Middle frontal gyrus (tissue), 1 donor: Measurements from ENCODE around the gene MAL.

Experiments used
- DNase-seq: peaks from one replicate; pipeline ENCODE4 v3.0.0-alpha.2; 2015; ENCODE audit warnings: low spot score; ENCODE audit errors: extremely low spot score

MAL gene

DNA sequence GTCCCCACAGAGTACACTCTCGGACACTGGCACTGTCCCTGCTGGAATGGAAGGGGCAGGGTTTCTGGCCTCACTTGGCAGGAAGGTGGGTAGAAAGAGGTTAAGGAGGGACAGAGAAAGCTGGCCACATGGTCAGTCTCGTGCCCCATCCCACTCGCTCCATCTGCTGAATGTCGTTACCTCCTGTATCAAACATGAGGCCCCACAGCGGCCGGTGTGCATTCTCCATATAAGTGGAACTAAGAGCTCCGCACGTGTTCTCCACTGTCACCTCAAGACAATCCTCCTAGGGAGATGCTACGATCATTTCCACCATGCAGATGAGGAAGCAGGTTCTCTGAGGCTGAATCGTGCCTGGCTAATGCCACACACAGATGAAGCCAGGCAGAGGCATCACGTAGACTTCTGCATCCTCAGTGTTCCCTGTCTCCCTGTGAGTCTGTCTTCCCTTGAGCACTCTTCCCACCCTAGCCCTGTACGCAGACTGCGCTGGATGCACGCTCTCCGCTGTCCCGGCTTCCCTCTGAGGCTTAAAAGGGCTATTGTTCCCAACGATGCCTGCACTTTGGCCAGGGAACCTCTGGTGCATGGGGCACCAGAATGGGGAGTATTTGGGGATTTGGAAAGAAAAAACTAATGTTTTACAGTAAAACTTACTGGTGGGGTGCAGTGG lies 35.1 kb downstream of the MAL start:
- DNase-seq: no peak

DNA sequence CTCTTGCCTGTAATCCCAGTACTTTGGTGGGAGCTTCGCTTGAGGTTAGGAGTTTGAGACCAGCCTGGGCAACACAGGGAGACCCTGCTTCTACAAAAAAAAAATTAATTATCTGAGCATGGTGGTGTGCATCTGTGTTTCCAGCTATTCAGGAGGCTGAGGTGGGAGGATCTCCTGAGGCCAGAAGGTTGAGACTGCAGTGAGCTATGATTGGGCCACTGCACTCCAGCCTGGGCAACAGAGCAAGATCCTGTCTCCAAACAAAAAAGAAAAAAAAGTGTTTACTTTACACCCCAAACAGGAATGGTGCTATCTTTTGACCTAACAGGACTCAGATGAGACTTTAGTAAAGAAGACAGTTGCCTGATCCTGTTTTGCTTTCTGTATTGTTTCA lies 35.6 kb downstream of the MAL start:
- DNase-seq: no peak

DNA sequence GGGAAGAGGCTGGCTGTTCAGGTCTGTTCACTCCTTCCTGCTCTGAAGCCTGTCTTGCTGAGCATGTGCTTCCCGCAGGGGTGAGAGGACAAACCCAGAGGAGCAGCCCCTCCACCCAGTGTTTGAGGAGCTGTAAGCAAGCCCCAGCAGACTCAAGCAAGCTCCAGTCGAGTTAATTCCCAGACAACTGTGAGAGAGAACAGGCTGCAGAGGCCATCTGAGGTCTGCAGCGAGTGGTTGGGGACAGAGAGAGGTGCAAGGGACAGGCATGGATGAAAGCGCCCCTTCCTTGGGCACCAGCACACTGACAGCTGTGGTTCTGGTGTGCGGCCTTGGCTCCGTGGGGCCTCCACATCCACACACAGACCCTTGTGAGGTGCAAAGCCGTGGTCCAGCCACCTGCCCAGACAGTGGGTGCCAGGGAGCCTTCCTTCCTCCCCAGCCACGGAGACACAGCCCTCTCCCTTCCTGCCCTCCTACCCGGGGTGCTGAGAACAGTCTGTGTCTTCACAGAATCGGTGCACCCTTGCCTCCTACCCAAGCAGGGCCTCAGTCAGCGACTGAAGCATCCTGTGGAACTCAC lies 36.2 kb downstream of the MAL start:
- no peak for DNase-seq

DNA sequence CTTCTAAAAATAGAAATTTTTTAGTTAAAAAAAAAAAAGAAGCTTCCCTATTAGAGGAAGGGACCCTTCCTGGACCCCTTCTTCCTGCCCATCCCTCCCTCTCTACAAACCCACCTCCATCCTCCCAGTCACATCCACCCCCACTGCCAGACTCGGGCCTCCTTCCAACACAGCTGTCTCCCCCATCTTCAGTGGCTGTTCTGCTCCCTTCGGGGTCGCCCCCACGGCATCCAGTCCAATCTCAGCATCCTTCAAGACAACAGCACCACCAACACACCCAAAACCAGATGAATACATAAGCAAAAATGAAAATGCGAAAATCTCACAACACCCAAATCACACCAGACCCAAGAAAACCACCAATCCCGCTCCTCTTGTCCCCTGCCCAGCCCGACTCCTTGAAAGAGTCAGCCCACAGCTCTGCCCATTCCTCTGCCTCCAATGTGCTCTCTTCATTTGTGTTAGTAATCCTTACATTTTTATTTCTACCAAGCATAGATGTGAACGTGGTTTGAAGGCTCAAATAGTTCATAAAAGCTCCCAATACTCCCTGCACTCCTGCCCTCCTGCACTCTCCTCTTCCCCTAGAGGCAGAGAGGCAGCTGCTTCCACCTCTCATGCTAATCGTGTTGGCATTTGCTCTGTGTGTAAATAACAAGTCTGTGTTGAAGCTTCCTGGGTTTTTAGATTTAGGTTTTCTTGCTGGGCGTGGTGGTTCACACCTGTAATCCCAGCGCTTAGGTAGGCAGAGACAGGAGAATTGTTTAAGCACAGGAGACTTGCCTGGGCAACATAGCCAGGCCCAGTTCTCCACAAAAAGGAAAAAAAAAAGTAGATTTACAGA lies 37.0 kb downstream of the MAL start:
- no peak for DNase-seq

DNA sequence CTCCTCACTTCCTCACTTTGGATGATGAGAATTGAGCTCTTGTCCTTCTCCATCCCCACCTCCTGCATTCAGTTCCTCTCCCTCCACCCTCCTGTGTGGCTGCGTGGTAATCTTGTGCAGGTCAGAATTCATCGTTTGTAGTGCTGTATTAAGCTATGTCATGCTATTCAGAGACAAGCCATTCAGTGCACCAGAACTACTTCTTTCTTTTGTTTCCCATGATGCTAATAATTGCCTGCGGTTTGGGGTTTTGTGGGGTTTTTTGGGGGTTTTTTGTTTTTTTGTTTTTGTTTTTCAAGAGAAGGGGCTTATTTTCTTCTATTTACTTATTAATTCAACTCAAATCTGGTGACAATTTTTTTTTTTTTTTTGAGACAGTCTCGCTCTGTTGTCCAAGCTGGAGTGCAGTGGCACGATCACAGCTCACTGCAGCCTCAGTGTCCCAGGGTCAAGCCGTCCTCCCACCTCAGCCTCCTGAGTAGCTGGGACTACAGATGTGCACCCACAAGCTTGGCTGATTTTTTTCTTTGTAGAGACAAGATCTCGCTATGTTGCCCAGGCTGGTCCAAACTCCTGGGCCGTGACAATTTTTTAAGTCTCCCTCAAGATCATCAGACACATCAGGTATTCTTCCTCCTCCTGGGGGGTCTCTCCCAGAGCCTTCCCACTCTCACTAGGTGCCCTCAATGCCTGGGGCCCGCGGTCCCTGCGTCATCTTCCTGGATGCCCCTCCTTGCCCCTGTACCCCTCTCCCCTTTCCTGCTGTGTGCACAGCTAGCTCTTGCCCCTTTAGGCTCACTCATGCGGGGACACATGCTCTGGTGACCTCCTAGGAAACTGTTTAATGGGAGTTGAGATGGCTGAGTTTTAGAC lies 37.8 kb downstream of the MAL start:
- no peak for DNase-seq

DNA sequence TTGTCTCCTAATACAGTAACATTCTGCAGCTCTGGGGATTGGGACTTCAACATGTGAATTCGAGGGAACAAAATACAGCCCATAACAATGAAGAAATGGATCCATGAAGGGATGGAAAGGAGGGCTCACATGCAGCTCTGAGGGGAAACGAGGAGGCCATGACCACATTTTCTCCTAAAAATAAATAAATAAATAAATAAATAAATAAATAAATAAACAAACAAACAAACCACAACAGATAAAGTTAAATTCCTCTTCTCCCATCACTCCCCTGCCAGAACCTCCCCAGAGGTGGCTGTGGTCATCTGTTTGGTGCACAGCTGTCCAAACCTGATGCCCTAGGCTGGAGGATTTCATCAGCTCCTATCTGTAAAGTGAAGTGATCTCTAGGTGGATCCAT lies 42.7 kb downstream of the MAL start:
- DNase-seq: no peak

DNA sequence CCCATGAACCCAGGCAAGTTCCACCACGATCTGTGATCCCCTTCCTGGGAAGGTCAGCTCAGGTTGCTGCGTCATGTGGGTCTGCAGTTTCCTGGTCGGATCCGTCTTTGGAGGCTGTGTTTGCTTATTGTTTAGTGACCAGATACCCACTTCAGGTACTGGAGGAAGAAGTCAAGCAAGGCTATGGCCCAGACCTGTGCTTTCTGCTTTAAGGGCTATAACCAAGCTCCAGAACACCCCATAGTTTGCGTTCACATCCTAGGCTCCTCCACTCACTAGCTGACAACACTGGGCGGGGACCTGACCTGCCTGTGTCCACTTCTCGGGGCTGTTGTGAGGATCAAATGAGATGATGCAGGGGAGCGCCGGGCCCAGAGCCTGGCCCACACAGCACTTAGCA lies 44.0 kb downstream of the MAL start:
- no peak for DNase-seq

DNA sequence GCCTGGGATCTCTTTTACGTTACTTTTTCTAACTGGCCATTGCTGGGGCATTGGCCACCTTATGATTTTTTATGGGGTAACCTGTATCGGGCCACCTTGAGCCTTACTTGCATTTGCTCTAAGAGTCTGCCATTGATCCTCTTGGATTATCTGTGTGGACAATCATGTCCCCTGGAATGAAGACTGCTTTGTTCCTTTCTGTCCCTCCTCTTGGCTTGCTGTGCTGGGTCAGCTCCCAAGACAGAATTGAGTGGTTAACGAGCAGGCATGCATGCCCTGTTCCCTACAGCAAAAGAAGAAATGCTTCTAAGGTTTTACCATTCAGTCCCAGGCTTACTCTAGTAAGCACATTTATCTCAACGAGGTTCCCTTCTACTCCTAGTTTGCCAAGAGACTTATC lies 46.3 kb downstream of the MAL start:
- no peak for DNase-seq

DNA sequence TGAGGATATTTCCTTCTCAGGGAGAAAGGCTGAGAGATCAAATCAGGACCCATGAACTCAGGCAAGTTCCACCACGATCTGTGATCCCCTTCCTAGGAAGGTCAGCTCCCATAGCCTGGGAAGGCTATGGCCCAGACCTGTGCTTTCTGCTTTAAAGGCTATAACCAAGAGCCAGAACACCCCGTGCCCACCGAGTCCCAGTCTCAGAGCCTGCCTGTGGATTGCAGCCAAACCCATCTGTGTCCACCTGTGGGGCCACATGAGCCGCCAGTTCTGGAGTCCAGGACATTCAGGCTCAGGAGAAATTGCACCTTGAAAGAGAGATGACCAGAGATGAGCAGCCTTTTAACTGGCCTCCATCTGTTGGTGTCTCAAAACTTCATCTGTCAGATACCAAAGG lies 46.9 kb downstream of the MAL start:
- no peak for DNase-seq

DNA sequence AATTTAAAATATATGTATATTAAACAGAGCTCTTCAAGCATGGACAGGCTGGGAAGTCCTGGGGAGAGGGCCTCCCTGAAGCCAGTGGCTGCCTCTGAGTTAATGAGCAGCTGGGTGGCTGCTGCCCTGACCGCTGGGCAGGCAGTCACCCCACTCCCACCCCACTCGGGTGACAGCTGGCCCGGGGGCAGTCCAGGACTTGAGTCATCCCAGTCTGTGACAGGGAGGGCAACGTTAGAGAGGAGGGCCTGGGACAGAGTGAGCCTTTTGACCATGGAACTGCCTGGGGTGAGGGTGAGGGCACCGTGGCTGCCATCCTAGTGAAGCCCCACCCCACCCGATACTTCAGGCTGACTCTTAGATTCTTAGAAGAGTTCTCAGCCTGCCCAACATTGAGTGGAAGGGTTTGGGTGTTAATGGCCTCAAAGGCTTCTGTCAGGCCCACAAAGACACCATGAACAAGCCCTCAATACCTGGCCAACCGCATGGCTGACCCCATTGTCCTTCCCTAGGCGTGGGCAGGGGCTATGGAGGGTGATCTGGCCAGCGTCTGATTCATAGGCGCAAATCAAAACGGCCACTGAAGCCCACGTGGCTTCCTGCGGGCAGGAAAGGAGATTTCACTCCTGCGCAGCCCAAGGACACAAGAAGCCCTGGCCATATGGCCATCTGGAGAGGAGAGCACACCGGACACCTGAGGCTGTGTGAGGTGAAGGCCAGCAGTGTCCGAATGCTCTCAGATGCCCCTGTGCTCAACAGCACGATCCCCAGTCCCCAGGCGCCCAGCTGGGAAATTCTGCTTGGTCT lies 48.6 kb downstream of the MAL start:
- DNase-seq: no peak

DNA sequence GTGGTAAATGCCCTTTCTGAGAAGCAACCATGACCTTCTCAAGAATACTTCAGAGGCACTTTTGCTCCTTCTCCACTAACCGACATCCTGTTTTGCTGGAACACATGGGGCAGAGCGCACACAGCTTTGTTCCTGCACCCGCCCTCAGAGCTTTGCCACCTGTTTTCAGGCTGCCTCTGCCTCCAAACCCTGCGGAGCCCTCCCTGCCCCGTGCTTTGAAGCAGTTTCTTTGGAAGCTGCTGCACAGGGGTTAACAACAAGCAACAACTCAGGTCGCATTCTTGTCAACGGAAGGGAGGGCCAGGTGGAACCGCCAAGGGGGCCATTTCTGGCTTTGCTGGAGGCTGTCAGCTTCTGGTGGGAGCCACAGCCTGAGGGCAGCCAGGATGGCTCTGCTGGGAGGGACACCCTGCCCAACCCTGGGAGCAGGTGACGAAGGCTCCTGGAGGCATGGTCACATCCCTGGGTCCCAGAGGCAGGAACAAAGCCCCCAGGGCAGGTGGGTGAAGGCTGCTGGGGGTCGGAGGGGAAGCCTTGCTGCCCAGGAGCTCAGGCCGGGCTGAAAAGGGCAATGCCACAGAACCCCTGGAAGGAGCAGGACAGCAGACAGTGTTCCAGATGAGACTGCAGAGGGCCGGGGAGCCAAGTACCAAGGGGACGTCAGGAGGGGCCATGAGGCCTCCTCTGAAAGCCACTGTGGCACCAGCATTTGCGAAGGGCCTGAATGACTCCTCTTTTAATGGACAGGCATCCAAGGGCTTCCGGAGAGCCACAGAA lies 49.3 kb downstream of the MAL start:
- DNase-seq: no peak

DNA sequence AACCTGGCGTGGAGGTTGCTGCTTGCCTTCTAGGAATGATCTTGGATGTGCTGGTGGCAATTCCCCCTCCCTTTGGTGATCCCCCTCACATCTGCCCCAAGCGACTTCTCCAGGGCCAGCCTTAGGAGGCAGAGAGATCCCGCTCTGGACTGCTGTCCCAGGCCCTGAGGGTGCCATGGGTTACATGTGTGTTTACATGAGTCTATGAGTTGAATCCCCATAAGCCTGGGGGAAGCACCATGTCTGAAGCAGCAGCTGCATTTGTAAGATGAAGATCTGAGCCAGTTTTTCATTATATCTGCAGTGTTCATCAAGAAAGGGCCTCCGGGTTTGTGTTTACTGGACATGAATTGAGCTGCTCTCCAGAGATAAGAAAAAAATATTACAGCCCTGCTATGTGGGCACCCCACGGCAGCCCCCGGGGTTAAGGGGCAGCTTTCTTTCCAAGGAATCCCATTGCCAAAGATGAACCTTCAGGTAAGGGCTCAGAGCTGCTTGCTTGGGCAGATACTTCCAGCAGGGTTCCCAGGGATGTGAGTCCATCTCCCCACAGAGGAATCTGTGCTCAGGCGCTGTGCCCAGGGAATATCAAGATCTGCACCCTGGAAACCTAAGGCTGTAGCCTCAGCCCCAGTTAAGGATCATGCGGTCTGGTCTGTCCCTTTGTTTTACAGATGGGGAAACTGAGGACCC lies 50.1 kb downstream of the MAL start:
- no peak for DNase-seq

DNA sequence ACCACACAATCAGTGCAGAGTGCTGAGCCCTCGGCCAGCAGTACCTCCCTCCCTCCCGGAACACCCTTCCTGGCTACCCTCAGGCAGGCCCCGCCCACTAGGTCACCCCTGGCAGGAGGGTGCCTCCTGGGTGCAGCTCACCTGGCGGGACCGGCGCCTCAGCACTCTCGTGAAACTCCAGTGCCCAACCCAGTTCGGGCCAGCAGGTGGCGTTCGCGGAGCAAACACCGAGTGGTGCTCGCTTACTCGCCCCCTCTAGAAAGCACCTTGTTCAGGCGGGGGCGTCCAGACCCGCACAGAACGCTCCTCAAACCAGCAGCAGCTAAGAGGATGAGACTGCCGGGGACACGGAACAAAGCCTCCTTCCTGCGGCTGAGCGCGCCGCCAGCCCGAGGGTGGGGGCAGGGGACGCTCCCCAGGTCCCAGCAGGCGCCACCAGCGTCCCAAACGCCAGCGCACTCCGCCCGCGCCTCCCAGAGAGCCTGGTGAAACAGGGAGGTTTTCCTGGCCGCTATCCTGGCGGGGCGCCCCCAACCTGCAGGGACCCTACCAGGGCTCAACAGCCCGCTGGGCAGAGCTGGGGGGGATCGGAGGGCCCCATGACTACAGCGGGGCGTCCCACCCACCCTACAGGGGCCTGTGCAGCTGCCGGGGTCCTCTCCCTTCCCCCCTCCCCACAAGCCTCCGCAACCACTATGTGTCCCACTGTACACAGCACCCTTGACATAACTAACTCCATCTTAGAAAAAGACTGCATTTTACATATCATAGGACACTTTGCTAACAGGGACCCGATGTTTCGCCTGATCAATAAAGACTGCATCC lies 51.4 kb downstream of the MAL start:
- no peak for DNase-seq

DNA sequence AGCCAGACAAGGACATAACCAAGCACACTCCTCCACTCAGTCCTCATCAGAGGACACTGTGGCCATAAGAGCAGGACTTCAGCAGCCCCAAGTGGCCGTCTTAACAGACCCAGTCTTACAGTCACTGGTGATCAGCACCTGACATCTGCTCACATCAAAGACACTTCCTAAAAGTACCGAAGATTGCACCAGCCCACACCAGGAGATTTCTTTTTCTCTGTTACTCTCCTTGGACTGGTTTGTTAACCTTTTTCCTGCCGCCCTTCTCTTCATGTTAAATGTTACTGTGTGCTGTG lies 52.0 kb downstream of the MAL start:
- no peak for DNase-seq

DNA sequence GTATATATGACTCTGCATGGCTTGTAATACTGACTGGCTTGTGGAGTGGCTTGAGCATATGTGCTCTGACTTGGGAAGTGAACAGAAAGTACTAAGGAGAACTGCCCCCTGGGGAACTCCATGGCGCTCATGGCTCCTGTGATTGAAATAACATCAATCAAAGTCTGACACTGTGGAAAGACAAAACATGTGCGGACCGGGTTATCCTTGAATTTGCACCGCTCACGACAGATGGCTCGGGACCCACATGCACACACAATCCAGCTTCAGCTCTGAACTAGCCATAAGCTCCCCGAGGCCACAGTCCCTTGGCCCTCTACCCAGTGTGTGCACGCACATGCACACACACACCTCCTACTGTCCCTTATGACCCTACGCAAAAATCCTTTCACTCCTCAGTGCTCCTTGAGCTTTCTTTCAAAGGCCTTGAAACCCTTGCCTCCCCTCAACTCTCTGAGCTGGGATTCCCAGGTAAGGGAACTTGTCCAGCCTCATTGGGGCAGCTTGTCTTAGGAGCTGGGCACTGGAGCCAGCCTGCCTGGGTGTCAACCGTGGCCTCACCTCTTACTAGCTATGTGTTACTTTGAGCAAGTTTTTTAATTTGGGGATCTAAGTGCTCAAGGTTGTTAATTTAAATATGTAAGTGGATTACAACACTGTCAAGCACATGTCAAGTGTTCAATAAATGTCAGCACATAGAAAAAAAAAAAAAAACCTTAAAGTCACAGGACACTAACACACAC lies 52.5 kb downstream of the MAL start:
- DNase-seq: no peak

DNA sequence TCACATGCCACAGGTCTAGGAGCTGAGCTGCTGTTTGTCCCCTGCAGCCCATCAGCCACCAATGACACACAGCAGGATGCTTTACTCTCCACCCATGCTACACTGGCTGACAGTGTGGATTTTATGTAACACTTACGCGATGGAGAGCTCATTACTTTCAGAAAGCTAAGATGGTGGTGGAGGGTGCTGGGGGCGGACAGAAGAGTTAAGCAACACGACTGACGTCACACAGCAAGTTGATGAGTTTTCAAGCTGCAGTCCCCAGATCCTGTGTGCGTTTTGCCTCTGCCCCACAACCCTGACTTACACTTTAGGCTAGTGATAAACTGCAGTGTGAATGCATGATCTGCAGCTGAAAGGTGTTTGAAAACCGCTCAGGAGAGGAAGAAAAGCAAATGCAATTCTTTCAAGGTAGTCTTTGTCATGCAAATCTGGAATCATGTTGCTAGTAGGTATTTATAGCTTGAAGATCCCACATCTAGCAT lies 53.7 kb downstream of the MAL start:
- DNase-seq: no peak

DNA sequence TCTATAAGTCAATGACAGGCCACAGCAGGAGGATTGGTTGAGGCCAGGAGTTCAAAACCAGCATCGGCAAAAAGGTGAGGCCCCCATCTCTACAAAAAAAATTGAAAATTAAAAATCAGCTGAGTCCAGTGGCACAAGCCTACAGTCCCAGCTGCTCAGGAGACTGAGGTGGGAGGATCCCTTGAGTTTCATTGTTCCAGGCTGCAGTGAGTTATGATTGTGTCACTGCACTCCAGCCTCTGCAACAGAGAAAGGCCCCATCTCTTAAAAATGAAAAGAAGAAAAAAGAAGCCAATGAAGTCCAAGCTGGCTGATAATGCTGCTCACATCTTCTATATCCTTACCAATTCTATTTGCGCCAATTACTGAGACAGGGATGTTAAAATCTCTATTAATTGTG lies 57.0 kb downstream of the MAL start:
- DNase-seq: no peak

DNA sequence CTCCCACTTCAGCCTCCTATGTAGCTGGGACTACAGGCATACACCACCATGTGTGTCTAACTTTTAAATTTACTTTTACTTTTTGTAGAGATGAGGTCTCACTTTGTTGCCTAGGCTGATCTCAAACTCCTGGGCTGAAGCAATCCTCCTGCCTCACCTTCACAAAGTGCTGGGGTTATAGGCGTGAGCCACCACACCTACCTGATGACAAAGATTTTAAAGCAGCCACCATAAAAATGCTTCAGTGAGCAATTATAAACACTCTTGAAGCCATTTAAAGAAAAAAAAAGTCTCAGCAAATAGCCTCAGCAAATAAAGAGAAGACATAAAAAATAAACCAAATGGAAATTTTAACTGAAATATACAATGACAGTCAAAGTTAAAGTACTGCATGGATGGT lies 60.5 kb downstream of the MAL start:
- DNase-seq: no peak
